GM12801 (cell line): ENCODE results near the gene HMGN3.

Experiments
- TF ChIP-seq, protein P1 (sequence below): IDR thresholded peaks from one replicate; pipeline ENCODE4 v1.5.1; 2011; ENCODE audit warnings: control low read depth; ENCODE audit not compliant: insufficient read length; ENCODE audit errors: extremely low read depth

Gene HMGN3

DNA sequence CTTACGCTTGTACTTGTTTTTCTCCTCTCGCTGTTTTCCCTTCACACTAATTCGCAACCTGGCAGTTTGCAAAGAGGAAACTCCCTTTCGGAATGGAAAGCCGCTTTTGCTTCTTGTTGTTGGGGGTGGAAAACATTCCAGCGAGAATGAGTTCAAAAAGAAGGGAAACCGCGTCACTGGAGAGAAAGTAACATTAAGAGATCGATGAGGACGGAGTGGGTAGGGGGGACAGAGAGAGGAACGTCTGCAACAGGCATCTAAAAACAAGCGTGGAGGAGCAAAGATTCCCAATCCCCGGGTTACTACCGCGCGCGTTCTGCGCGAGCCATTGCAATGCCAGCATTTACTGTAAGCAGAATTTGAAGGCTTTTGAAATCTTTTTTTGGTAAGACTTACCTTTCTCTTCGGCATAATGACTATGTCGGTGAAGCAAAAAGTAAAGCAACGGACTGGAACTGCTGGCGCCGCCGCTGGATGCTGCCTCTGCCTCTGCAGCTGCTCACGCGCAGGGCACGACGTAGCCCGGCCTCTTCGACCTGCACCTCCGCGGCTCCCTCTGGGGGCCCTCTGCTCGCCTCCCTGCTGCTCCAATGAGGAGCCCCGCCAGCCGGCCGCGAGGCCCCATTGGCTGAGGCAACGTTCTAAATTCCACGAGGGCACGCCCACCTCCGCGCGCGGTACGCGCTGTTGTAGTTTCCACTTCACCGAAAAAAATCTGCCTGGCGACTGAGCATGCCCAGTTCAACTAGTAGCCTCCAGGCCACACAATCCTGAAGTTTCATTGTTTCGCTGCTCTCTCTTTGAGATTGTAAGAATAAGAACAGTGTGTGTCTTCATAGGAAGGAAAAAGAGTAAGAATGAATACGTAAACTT is at the start of gene HMGN3:
HMGN3 (minus strand) TSS at position 533 of the 873 bp plus-strand sequence.
- TF ChIP-seq, protein P1, sequence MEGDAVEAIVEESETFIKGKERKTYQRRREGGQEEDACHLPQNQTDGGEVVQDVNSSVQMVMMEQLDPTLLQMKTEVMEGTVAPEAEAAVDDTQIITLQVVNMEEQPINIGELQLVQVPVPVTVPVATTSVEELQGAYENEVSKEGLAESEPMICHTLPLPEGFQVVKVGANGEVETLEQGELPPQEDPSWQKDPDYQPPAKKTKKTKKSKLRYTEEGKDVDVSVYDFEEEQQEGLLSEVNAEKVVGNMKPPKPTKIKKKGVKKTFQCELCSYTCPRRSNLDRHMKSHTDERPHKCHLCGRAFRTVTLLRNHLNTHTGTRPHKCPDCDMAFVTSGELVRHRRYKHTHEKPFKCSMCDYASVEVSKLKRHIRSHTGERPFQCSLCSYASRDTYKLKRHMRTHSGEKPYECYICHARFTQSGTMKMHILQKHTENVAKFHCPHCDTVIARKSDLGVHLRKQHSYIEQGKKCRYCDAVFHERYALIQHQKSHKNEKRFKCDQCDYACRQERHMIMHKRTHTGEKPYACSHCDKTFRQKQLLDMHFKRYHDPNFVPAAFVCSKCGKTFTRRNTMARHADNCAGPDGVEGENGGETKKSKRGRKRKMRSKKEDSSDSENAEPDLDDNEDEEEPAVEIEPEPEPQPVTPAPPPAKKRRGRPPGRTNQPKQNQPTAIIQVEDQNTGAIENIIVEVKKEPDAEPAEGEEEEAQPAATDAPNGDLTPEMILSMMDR = no peak

- TF ChIP-seq, protein P1 = no peak
These were observed 46.3 kb upstream of the HMGN3 start for GRCh38 chr6:79280756-79281155.

- TF ChIP-seq, protein P1 = no peak
These were observed 42.6 kb upstream of the HMGN3 start for GRCh38 chr6:79277109-79277508.

- TF ChIP-seq, protein P1 = no peak
These were observed 35.4 kb upstream of the HMGN3 start for GRCh38 chr6:79269877-79270276.

GRCh38 chr6:79267128-79267527 is 32.6 kb upstream of the HMGN3 start:
- TF ChIP-seq, protein P1 = no peak

GRCh38 chr6:79266051-79266450 is 31.6 kb upstream of the HMGN3 start:
- TF ChIP-seq, protein P1 = no peak

GRCh38 chr6:79263359-79263758 is 28.9 kb upstream of the HMGN3 start:
- TF ChIP-seq, protein P1 = no peak
